HG03439 (cell line): ENCODE data around the gene LPP.

ENCODE experiments used
- ATAC-seq: cut with Tn5 transposase; IDR thresholded peaks from one replicate; pipeline ENCODE4 v1.9.1; 2021; ENCODE audit warnings: mild to moderate bottlenecking, moderate library complexity; ENCODE audit not compliant: unreplicated experiment

Gene LPP

DNA sequence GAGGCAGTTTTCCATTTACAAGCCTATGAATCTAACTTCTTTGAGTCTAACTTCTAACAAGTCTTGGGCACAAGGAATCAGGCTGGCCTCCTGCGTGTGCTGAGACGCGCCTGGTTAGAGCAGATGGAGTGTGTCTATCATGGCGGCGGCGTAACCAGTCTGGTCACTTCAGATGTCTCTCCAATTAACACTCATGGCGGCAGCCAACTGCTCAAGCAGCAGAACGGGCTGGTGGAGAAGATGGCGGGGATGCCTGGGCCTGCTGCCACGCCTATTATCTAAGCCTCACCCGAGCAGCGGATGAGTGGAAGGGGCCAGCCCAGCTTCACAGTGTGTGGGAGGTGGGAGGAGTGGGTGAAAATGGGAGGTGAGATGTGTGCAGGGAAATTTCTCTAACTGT is 771.4 kb downstream of the LPP start:
- ATAC-seq, result no peak

DNA sequence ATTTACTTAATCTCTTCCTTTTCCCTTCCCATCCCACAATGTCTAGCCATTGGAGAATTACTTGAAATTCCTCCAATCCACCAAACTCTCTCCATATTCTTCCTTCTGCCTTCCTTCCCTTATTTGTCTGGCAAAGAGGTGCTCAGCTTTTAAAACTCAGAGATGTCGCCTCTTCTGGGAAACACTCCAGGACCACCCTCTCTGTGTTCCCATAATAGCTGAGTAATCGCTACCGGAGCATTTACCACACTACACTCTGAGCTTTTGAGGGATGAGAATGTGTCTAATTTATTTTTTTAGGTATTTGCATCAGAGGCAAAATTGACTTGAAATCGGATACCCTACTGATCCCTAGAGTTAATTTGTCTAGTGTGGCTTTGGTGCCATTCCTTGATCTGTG is 772.2 kb downstream of the LPP start:
- no peak for ATAC-seq

GRCh38 chr3:188926741-188927511 is 773.0 kb downstream of the LPP start:
- no peak for ATAC-seq

DNA sequence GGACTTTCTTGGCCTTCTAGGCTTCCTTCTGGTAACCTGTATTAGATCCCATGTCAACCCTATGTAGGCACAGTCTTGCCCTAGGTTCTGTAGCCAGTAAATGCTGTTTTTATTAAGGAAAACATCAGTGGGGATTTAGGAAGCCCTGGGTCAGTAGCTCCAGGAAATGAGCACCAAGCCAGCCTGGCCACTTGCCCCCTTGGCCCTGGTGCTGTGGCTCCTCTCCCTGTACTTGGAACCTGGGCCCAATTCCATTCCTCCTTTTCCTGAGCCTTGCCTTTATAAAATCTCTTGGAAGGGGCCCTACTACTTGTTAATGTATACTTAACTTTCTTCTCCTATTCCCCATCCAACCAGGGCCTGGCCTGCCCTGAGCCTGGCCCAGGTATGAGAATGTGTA is 774.0 kb downstream of the LPP start:
- ATAC-seq, result no peak

DNA sequence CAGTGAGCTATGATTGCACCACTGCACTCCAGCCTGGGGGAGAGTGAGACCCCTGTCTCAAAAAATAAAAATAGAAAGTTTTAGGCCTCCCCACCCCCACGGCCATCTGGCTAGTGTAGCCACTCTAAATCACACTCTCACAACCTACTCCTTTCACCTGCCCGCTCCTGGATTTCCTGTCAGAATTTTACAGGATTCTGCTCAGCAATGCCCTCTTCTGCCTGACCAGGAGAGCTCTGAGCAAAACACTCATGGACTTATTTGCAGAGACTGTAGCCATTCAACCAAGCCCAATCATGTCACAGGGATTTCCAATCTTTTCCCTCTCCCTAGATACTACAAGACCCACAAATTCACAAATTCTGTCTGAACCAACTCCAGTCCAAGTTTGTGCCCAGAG is 775.2 kb downstream of the LPP start:
- ATAC-seq, result no peak

- no peak for ATAC-seq
Observed at GRCh38 chr3:188931036-188931435, 777.1 kb downstream of the LPP start.

GRCh38 chr3:188931531-188931930 is 777.6 kb downstream of the LPP start:
- ATAC-seq, result no peak

DNA sequence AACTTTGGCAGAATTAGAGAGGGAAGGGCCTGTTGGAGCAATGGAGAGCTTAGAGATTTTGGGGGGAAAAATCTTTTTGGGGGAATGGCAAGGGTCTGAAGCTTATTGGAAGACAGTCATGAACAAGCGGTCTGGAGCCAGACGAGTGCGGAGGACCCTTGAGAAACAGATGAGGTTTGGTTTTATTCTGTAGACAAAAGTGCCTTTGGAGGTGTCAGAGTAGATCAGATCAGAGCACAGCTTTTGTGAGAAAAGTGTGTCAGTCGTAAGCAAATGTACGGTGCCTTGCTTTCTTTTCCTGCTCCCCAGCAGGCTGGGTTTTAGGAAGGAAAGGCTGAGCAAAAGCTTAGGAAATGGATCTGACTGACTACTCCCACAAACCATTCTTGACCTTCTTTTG is 781.0 kb downstream of the LPP start:
- no peak for ATAC-seq

DNA sequence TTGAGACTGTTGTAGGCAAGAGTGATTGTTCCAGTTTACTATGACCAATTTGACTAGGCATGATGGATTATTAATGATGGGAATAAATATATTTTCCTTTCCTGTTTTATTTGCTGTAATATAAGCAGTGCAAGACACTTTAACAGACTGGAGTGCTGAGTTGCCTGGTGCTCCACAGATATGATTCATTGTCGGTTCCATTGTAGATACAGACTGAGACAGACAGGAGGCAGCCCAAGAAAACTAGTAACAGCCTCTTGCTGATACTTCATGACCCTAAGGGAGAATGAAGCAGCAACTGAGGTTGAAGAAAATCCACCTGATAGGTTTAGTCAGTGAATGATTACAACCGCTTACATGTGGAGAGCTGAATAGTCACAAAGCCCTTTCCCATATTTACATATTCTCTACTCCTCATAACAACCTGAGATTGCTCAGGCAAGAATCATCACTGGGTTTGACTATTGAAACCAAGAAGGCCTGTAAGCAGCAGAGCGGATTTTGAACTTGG is 782.7 kb downstream of the LPP start:
- ATAC-seq, result no peak

DNA sequence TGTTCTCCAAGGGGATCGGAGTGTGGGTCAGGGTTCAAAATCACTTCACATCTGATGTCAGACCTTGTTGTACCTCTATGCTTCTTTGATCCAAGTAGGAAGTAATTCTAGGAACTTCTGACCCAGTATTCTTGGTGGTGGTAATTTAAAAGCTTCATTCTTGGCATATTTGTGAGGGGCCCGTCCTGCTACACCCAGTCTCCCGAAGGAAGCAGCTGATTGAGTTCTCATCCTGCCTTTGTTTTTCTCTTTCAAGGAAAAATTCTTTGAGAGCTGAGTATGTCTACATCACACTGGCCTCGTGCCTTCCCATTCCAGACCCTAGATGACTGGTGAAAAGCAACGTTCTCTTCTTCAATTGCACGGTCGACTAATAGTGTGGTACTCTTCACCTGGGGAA is 783.4 kb downstream of the LPP start:
- no peak for ATAC-seq

DNA sequence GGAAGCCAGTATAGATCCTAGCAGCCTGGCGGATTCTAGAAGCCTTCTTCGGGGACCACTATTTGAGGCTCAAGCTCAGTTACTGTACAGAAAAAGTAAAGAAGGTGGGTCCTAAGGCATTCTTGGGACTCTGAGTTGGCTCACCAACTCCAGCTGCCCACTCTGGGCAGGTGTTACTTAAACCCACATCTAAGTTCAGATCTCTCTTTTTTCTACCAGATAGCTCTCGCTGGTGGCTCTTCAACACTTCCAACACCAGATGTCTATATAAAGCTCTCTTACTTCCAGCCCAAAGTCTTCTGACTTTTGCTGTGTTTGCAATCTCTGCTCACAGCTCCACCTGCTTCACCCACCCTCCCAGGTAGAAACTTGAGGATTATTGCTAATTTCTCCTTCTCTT is 785.0 kb downstream of the LPP start:
- no peak for ATAC-seq

- no peak for ATAC-seq
Observed at GRCh38 chr3:188939814-188940572, 786.0 kb downstream of the LPP start.
